GM12892 (cell line): ENCODE measurements around the gene RPL18A.

Experiments
- POLR2A ChIP-seq: IDR thresholded peaks from 2 replicates; pipeline ENCODE4 v1.6.1; 2011; ENCODE audit warnings: low read depth, low read length, control low read depth
- POLR2AphosphoS5 ChIP-seq: IDR thresholded peaks from 2 replicates; pipeline ENCODE4 v1.6.1; 2011; ENCODE audit warnings: low read depth, low read length, control low read depth
- TAF1 ChIP-seq: IDR thresholded peaks from 2 replicates; pipeline ENCODE4 v1.6.1; 2011; ENCODE audit warnings: low read depth, mild to moderate bottlenecking, control low read depth, low read length, borderline replicate concordance

DNA sequence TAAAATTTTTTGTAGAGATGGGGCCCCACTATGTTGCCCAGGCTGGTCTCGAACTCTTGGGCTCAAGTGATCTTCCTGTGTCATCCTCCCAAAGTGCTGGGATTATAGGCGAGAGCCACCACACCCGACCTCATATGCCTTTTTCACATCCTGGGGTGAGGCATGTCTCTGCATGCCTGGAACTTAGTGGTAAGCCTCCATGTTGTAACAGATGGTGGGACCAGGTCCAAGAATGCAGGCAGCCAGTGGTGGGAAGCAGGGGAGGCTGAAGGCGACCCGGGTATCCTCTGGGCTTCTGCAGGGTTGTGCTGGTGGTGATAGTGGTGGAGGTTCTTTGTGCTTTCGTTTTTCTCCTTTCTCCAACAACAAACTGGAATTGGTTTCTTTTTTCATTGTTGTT is 43.0 kb downstream of the RPL18A start:
- no peak for TF ChIP-seq POLR2AphosphoS5
- no peak for TF ChIP-seq POLR2A
- TF ChIP-seq TAF1 = no peak
